GM12873 (cell line): ENCODE measurements around the gene HNRNPLL.

Source experiments
- TF ChIP-seq, protein P1 (sequence below): IDR thresholded peaks from 2 replicates; pipeline ENCODE4 v1.5.1; 2012; ENCODE audit warnings: low read depth, mild to moderate bottlenecking, moderate library complexity, low read length, control low read depth; ENCODE audit not compliant: insufficient read depth; ENCODE audit errors: missing control alignments

HNRNPLL gene

GRCh38 chr2:38571193-38571592 lies 31.5 kb downstream of the HNRNPLL start:
- TF ChIP-seq, protein P1, sequence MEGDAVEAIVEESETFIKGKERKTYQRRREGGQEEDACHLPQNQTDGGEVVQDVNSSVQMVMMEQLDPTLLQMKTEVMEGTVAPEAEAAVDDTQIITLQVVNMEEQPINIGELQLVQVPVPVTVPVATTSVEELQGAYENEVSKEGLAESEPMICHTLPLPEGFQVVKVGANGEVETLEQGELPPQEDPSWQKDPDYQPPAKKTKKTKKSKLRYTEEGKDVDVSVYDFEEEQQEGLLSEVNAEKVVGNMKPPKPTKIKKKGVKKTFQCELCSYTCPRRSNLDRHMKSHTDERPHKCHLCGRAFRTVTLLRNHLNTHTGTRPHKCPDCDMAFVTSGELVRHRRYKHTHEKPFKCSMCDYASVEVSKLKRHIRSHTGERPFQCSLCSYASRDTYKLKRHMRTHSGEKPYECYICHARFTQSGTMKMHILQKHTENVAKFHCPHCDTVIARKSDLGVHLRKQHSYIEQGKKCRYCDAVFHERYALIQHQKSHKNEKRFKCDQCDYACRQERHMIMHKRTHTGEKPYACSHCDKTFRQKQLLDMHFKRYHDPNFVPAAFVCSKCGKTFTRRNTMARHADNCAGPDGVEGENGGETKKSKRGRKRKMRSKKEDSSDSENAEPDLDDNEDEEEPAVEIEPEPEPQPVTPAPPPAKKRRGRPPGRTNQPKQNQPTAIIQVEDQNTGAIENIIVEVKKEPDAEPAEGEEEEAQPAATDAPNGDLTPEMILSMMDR = no peak

GRCh38 chr2:38568724-38569436 lies 33.8 kb downstream of the HNRNPLL start:
- TF ChIP-seq, protein P1 = no peak

DNA sequence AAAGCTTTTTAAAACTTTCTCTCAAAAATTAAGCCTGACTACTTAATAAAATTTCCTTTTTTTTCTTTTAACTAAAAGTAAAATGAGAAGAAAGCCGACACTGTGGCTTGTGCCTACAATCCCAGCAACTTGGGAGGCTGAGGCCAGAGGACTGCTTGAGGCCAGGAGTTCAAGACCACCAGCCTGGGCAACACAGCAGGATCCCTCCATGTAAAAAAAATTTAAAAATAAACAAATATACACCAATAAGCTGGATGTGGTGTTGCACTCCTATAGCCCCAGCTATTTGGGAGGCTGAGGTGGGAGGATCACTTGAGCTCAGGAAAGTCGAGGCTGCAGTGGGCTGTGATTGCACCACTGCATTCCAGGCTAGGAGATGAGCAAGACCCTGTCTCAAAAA lies 37.4 kb downstream of the HNRNPLL start:
- TF ChIP-seq, protein P1 = no peak

DNA sequence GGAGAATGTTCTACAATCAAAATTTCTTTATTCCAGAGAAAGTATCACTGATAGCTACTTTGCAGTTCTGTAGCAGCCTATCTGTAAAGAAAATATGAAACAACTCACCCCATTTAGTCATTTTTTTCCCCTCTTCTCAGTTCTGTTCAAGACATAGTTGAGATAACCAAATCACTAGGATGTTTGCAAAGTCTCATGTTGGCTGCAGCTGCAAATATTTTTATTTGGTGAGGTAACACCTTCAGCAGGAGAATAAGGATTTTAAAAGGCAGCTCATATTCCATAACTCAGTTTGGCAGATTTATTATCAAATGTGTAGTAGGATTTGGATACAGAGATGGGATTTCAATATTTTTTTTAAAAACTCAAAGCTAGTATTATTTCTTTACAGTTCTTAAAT lies 41.0 kb downstream of the HNRNPLL start:
- TF ChIP-seq, protein P1 = no peak

DNA sequence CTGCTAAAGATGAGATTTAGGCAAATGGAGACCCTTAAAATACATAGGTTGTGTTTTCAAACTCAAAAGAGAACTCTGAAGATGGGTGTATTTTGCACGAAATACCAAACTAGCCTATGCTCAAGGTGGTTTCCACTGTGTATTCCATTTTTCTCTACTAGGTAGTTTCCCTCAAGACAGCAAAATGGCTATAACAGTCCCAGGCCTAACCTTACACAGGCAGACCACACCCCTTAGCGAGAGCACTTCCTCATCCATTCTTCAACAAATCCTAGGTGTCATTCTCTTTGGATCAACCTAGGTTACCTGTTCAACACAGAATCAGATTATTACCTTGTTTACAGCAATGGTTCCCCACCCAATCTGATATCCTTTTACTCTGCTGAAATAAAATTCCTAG lies 42.6 kb downstream of the HNRNPLL start:
- TF ChIP-seq, protein P1 = no peak

DNA sequence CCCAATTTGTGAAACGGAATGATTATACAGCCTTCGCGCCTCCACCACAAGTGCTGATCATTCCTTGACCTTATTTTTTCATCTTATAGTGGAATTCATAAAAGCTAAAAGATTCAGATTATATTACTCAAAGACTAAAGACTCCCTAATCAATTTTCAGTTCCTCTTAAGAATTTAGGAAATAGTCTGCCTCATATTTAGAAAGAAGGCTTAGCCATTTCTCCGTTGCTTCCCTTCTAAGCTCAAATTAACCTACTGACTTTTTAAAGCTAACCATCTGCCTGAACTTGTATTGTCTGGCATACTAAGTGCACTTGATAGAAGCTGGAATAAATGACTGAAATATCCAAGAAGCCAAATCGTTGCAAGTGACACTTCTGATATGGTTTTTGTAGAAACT lies 44.7 kb downstream of the HNRNPLL start:
- TF ChIP-seq, protein P1 = no peak

GRCh38 chr2:38557217-38557616 lies 45.5 kb downstream of the HNRNPLL start:
- TF ChIP-seq, protein P1 = no peak
